Esophagus squamous epithelium (tissue), 5 donors: ENCODE measurements around the gene ZNF385B. TPM values are rescaled to one million over a fixed set of nuclear protein-coding genes. Genes with fewer than 3 reads are reported as not detected.

Experiments used
- DNase-seq: peaks from one replicate; lab custom pipeline; 2025; lab: John Stamatoyannopoulos, UW
- H3K27ac ChIP-seq, 4 donors: fragments of 200-600 bp; sonication (generic); one replicate each; pipeline ENCODE4 v1.5.1; 2016 to 2019; ENCODE audit warnings: mild to moderate bottlenecking in 1 of 4
- H3K27me3 ChIP-seq, 4 donors: fragments of 200-600 bp; sonication (generic); 1 replicate in 3 of 4; 2 replicates in 1 of 4; pipeline versions ENCODE4 v1.5.1 to v1.6.0; 2017 to 2021; ENCODE audit warnings: antibody characterized with exemption in 1 of 4
- H3K36me3 ChIP-seq, 3 donors: fragments of 200-600 bp; sonication (generic); one replicate each; pipeline ENCODE4 v1.5.1; 2016 to 2019
- H3K4me1 ChIP-seq, 3 donors: fragments of 200-600 bp; sonication (generic); one replicate each; pipeline ENCODE4 v1.5.1; 2017 to 2019
- H3K4me3 ChIP-seq, 4 donors: fragments of 200-600 bp; sonication (generic); 1 replicate in 3 of 4; 2 replicates in 1 of 4; pipeline ENCODE4 v1.5.1; 2016 to 2019; ENCODE audit warnings: mild to moderate bottlenecking in 2 of 4, moderate library complexity in 1 of 4
- H3K9me3 ChIP-seq, 3 donors: fragments of 200-600 bp; sonication (generic); one replicate each; pipeline ENCODE4 v1.5.1; 2016 to 2019
- CTCF ChIP-seq, 6 experiments: fragments of 450-650 bp in 4 of 6; fragments of 200-600 bp in 2 of 6; sonication (generic) in 2 of 6; IDR thresholded peaks; one replicate each; pipeline ENCODE4 v1.5.1; 2016 to 2019; ENCODE audit warnings: antibody characterized with exemption in 6 of 6, mild to moderate bottlenecking in 4 of 6, moderate library complexity in 4 of 6
- POLR2A ChIP-seq, 4 donors: fragments of 450-650 bp; IDR thresholded peaks; one replicate each; pipeline ENCODE4 v1.6.1; 2017; ENCODE audit warnings: antibody characterized with exemption in 4 of 4, mild to moderate bottlenecking in 4 of 4, moderate library complexity in 3 of 4
- WGBS, 2 donors: methylation state at CpG; one replicate each; pipeline ENCODE4 v1.1.5; 2018; 5-methylcytosine and 5-hydroxymethylcytosine counted together
- intact Hi-C: fragments of 100-400 bp; cut with DNase I; formaldehyde crosslinking; loops from one replicate; pipeline ENCODE4 v1.15.0; 2022
- total RNA-seq, 4 donors: library from RNA; depleted of rRNA; stranded (reverse); fragments of >200 nt; gene quantifications; one replicate each; pipeline ENCODE4 v1.1.0, GENCODE V29; 2016
- donor health status: DM: yes; HTN: yes; CAD: no.

ZNF385B gene
- total RNA-seq, 4 donors from 2014 or later: 0.44 to 3.1 (median 0.44) TPM; not detected in 1

GRCh38 chr2:179571721-179572120, 289.7 kb downstream of the ZNF385B start:
- Histone ChIP-seq H3K36me3 (no peaks in the 10 kb centered on the region), H3K27ac (no peak overlapping the region), H3K4me3 (no peak overlapping the region), H3K4me1 (no peaks in the 10 kb centered on the region), H3K9me3 (no peaks in the 10 kb centered on the region), H3K27me3 (no peaks in the 10 kb centered on the region)
- intact Hi-C loops: no loop called here
- no peak for TF ChIP-seq CTCF (IDR thresholded peaks at IDR 0.05)
- no peak for TF ChIP-seq POLR2A (IDR thresholded peaks at IDR 0.05)
- DNase-seq: no peak
- 61 to 83% methylated on average over 3 to 4 of the region's 4 CpGs for WGBS, 2 donors

GRCh38 chr2:179571252-179571651, 290.2 kb downstream of the ZNF385B start:
- no peak for DNase-seq
- TF ChIP-seq POLR2A (IDR thresholded peaks at IDR 0.05): no peak
- no peak for TF ChIP-seq CTCF (IDR thresholded peaks at IDR 0.05)
- Histone ChIP-seq H3K27me3 (no peaks in the 10 kb centered on the region), H3K27ac (no peak overlapping the region), H3K4me3 (no peak overlapping the region), H3K36me3 (no peaks in the 10 kb centered on the region), H3K9me3 (no peaks in the 10 kb centered on the region), H3K4me1 (no peaks in the 10 kb centered on the region)
- 40 to 60% methylated on average over 1 of the region's 1 CpG for WGBS, 2 donors
- intact Hi-C loops: no loop called here

DNA sequence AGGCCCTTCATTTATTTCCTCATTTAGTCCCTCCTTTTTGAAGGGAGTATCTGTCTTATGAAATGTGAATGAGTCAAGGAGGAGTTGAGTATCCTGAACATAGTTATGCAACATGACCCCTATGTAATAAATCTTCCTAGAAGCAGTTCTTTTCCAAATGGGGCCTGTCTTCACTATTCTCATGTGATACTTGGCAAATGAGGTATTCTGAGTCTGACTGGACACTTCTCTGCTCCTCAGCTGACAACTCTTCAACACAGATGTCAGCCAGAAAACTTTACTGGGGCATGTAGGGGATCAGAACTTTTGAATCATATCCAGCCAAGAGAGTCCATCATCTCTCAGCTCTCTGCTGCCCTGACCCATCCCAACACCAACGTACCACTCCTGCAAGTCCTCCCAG, 291.6 kb downstream of the ZNF385B start:
- intact Hi-C loops: no loop called here
- Histone ChIP-seq H3K36me3 (no peaks in the 10 kb centered on the region), H3K4me1 (no peaks in the 10 kb centered on the region), H3K9me3 (no peaks in the 10 kb centered on the region), H3K27me3 (no peaks in the 10 kb centered on the region), H3K4me3 (no peak overlapping the region), H3K27ac (no peak overlapping the region)
- no peak for DNase-seq
- no peak for TF ChIP-seq POLR2A (IDR thresholded peaks at IDR 0.05)
- no peak for TF ChIP-seq CTCF (IDR thresholded peaks at IDR 0.05)
- 56% methylated on average over 1 of the region's 1 CpG; no CpG with 5 or more reads in 1 of the 2 donors for WGBS, 2 donors

GRCh38 chr2:179565807-179566206, 295.6 kb downstream of the ZNF385B start:
- Histone ChIP-seq H3K9me3 (no peaks in the 10 kb centered on the region), H3K4me3 (no peak overlapping the region), H3K4me1 (no peaks in the 10 kb centered on the region), H3K27ac (no peak overlapping the region), H3K27me3 (no peaks in the 10 kb centered on the region), H3K36me3 (no peaks in the 10 kb centered on the region)
- 43 to 78% methylated on average over 2 of the region's 2 CpGs for WGBS, 2 donors
- TF ChIP-seq CTCF (IDR thresholded peaks at IDR 0.05) (no peak), POLR2A (IDR thresholded peaks at IDR 0.05) (no peak)
- DNase-seq: no peak
- intact Hi-C loops: no loop called here

- intact Hi-C loops: no loop called here
- Histone ChIP-seq H3K27me3 (no peaks in the 10 kb centered on the region), H3K4me1 (no peaks in the 10 kb centered on the region), H3K27ac (no peak overlapping the region), H3K4me3 (no peak overlapping the region), H3K9me3 (no peaks in the 10 kb centered on the region), H3K36me3 (no peaks in the 10 kb centered on the region)
- no peak for DNase-seq
- TF ChIP-seq CTCF (IDR thresholded peaks at IDR 0.05): no peak
- no peak for TF ChIP-seq POLR2A (IDR thresholded peaks at IDR 0.05)
- WGBS, 2 donors: 32% methylated on average over 8 of the region's 8 CpGs
Observed at GRCh38 chr2:179562330-179562885, 299.0 kb downstream of the ZNF385B start.
